KMS-11 (cell line): Measurements from ENCODE around the gene RELN.

Source experiments
- H2AFZ ChIP-seq: fragments of 200-600 bp; sonication (generic); 2 replicates; pipeline ENCODE4 v1.6.1; 2016; ENCODE audit warnings: antibody characterized with exemption, mixed run types, low read depth
- H3K27ac ChIP-seq: fragments of 200-600 bp; sonication (generic); 2 replicates; pipeline ENCODE4 v1.6.1; 2016; ENCODE audit warnings: mild to moderate bottlenecking, mixed run types
- H3K27me3 ChIP-seq: fragments of 200-600 bp; sonication (generic); 2 replicates; pipeline ENCODE4 v1.6.1; 2017; ENCODE audit warnings: mild to moderate bottlenecking, low read depth, mixed run types, moderate library complexity; ENCODE audit not compliant: insufficient read depth
- H3K36me3 ChIP-seq: fragments of 200-600 bp; sonication (generic); 2 replicates; pipeline ENCODE4 v1.6.1; 2017; ENCODE audit warnings: mild to moderate bottlenecking, mixed run types; ENCODE audit not compliant: insufficient read depth
- H3K4me1 ChIP-seq: fragments of 200-600 bp; sonication (generic); 2 replicates; pipeline ENCODE4 v1.6.1; 2016; ENCODE audit warnings: mild to moderate bottlenecking, low read depth, mixed run types; ENCODE audit not compliant: poor library complexity, severe bottlenecking
- H3K4me2 ChIP-seq: fragments of 200-600 bp; sonication (generic); 2 replicates; pipeline ENCODE4 v1.7.0; 2016; ENCODE audit warnings: mild to moderate bottlenecking, mixed run types
- H3K4me3 ChIP-seq: fragments of 200-600 bp; sonication (generic); IDR thresholded peaks from 2 replicates; pipeline ENCODE4 v1.6.1; 2017; ENCODE audit warnings: low read depth, low read length, mixed read lengths; ENCODE audit not compliant: insufficient read depth
- H3K79me2 ChIP-seq: fragments of 200-600 bp; sonication (generic); 2 replicates; pipeline ENCODE4 v1.6.1; 2016; ENCODE audit warnings: low read depth, mixed run types; ENCODE audit not compliant: insufficient read depth
- H3K9ac ChIP-seq: fragments of 200-600 bp; sonication (generic); 2 replicates; pipeline ENCODE4 v1.6.1; 2016; ENCODE audit warnings: mild to moderate bottlenecking, mixed run types
- H4K20me1 ChIP-seq: fragments of 200-600 bp; sonication (generic); 2 replicates; pipeline ENCODE4 v1.6.1; 2016; ENCODE audit warnings: mild to moderate bottlenecking, mixed run types; ENCODE audit not compliant: insufficient read depth
- CTCF ChIP-seq: fragments of 200-600 bp; sonication (generic); conservative IDR thresholded peaks from 2 replicates; pipeline ENCODE4 v1.6.1; 2017; ENCODE audit warnings: low read depth, mild to moderate bottlenecking, antibody characterized with exemption, low read length, moderate library complexity, mixed read lengths

The RELN gene

GRCh38 chr7:103540338-103540737 lies 449.1 kb downstream of the RELN start:
- no peaks in the 10 kb centered on the region for H3K36me3 ChIP-seq
- H3K27ac ChIP-seq = peak overlapping the region; percentile 19; the same call in 1 of the 2 replicates
- H3K4me2 ChIP-seq = peak overlapping the region; percentile 62
- no peaks in the 10 kb centered on the region for H4K20me1 ChIP-seq
- TF ChIP-seq CTCF = no peak
- H3K79me2 ChIP-seq = no peaks in the 10 kb centered on the region
- H3K4me1 ChIP-seq = peaks cover 28% of the 10 kb centered on the region
- no peak overlapping the region for H3K9ac ChIP-seq
- H3K27me3 ChIP-seq = no peaks in the 10 kb centered on the region
- H2AFZ ChIP-seq = peak overlapping the region; percentile 59; the same call in 1 of the 2 replicates
- no peak overlapping the region for H3K4me3 ChIP-seq

- H3K79me2 ChIP-seq = no peaks in the 10 kb centered on the region
- H3K4me3 ChIP-seq = no peak overlapping the region
- no peak overlapping the region for H3K9ac ChIP-seq
- no peak overlapping the region for H3K27ac ChIP-seq
- H3K27me3 ChIP-seq = no peaks in the 10 kb centered on the region
- H3K4me1 ChIP-seq = peaks cover 24% of the 10 kb centered on the region
- H2AFZ ChIP-seq = no peak overlapping the region
- no peaks in the 10 kb centered on the region for H3K36me3 ChIP-seq
- no peaks in the 10 kb centered on the region for H4K20me1 ChIP-seq
- no peak for TF ChIP-seq CTCF
- H3K4me2 ChIP-seq = no peak overlapping the region
Observed at GRCh38 chr7:103539875-103540274, 449.6 kb downstream of the RELN start.

GRCh38 chr7:103538964-103539709 lies 450.3 kb downstream of the RELN start:
- Histone ChIP-seq H3K27ac (no peak overlapping the region), H3K27me3 (no peaks in the 10 kb centered on the region), H3K9ac (no peak overlapping the region), H3K4me1 (peaks cover 24% of the 10 kb centered on the region), H2AFZ (no peak overlapping the region), H3K36me3 (no peaks in the 10 kb centered on the region), H3K79me2 (no peaks in the 10 kb centered on the region), H4K20me1 (no peaks in the 10 kb centered on the region), H3K4me2 (no peak overlapping the region), H3K4me3 (no peak overlapping the region)
- TF ChIP-seq CTCF = no peak

GRCh38 chr7:103533761-103534160 lies 455.7 kb downstream of the RELN start:
- TF ChIP-seq CTCF = no peak
- no peak overlapping the region for H3K27ac ChIP-seq
- H3K4me2 ChIP-seq = no peak overlapping the region
- H3K79me2 ChIP-seq = no peaks in the 10 kb centered on the region
- no peaks in the 10 kb centered on the region for H3K36me3 ChIP-seq
- H4K20me1 ChIP-seq = no peaks in the 10 kb centered on the region
- H3K27me3 ChIP-seq = no peaks in the 10 kb centered on the region
- no peak overlapping the region for H3K4me3 ChIP-seq
- no peaks in the 10 kb centered on the region for H3K4me1 ChIP-seq
- H3K9ac ChIP-seq = no peak overlapping the region
- H2AFZ ChIP-seq = no peak overlapping the region
